BLaER1 (cell line): Measurements from ENCODE around the gene PNPLA2.

Experiments
- H3K27ac ChIP-seq: shearing (Covaris generic); formaldehyde crosslinking; 2 replicates; pipeline ENCODE4 v1.8.1; 2022
- H3K27me3 ChIP-seq: shearing (Covaris generic); formaldehyde crosslinking; 2 replicates; pipeline ENCODE4 v1.8.1; 2022
- H3K36me3 ChIP-seq: shearing (Covaris generic); formaldehyde crosslinking; 2 replicates; pipeline ENCODE4 v1.8.1; 2022
- H3K4me1 ChIP-seq: shearing (Covaris generic); formaldehyde crosslinking; 2 replicates; pipeline ENCODE4 v1.8.1; 2022
- H3K4me2 ChIP-seq: shearing (Covaris generic); formaldehyde crosslinking; 2 replicates; pipeline ENCODE4 v1.8.1; 2022
- H3K4me3 ChIP-seq: shearing (Covaris generic); formaldehyde crosslinking; 2 replicates; pipeline ENCODE4 v1.8.1; 2022
- H3K9ac ChIP-seq: shearing (Covaris generic); formaldehyde crosslinking; 2 replicates; pipeline ENCODE4 v1.8.1; 2022
- H3K9me3 ChIP-seq: shearing (Covaris generic); formaldehyde crosslinking; 2 replicates; pipeline ENCODE4 v1.8.1; 2022
- H4K20me1 ChIP-seq: shearing (Covaris generic); formaldehyde crosslinking; 2 replicates; pipeline ENCODE4 v1.8.1; 2022
- Cebpa-rat ChIP-seq: shearing (Covaris generic); IDR thresholded peaks from 2 replicates; pipeline ENCODE4 v1.8.1; 2022

The PNPLA2 gene

DNA sequence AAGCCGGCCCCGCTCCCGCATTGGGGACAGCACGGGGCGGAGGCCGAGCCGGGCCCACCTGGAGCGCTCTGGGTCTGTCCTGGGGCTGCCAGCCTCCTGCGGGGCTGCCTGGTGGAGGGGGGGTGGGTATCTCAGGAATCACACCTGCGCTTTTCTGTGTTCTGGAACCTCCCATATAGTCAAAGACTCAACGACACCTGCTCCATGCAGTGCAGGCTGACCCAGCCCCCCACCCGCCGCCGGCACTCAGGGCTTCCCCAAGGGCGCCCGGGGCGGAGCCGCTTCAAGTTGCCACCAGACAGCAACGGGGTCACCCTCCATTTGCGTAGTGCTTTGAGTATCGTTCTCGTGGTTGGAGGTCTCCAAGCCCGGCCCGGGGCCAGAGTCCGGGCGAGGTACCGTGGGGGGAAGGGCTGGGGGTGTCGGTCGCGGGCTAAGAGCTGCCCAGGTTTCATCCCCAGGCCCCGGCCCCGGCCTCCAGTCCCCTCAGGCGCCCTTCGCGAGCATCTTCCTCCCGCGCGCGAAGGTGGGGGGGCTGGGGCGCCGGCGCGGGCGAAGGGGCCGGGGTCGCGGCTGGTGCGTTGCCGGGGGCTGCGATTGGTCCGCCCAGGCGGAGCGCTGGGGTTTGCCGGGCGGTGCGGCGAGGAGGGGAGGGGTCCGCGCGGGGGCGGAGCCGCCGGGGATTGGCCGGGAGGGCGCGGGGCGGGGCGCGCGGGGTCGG is 30.6 kb downstream of the PNPLA2 start:
- Histone ChIP-seq H3K9ac (peak overlapping the region; percentile 63), H3K27ac (0 out of 2 replicates have a peak overlapping the region, but pooled peaks have one; percentile 13), H3K27me3 (no peaks in the 10 kb centered on the region), H3K4me1 (peaks cover 88% of the 10 kb centered on the region), H3K4me2 (peak overlapping the region; percentile 98), H3K36me3 (no peaks in the 10 kb centered on the region), H3K4me3 (peak overlapping the region; percentile 72), H4K20me1 (peaks cover 82% of the 10 kb centered on the region), H3K9me3 (no peaks in the 10 kb centered on the region)
- TF ChIP-seq Cebpa-rat, result no peak

DNA sequence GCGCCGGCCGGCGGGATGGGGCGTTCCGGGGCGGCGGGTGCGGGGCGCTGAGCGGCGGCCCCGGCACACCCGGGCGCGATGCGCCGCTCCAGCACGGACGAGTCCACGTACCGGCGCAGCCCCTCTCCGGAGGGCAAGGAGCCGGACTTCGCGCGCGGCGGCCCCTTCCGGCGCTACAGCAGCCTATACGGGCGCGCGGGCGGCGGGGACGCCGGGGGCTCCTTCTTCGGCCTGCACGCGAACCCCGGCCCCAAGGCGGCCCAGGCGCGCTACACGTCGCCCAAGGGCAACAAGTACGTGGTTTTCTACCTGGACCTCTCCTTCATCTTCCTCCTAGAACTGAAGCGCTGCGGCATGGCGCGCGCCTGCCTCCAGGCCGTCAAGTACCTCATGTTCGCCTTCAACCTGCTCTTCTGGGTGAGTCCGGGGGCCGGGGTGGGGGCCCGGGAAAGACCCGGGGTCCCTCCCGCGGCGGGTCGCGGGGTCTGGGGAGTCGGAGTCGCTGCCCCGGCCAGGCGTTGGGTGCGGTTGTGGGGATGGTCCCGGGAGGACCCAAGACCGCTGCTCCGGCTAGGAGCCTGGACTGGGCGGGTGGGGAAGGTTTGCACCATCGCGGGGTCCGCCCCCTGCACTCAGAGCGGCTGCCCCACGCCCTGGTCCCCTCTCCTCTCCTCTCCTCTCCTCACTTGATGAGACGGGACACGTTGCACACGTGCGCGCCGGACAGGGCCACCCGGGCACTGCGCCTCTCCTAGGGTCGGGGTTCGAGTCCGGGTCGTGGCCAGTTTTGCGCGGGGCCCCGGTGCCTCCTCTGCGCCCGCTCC is 31.4 kb downstream of the PNPLA2 start:
- no peaks in the 10 kb centered on the region for H3K36me3 ChIP-seq
- H3K4me3 ChIP-seq, result peak overlapping the region; percentile 72
- no peak overlapping the region for H3K27ac ChIP-seq
- no peaks in the 10 kb centered on the region for H3K9me3 ChIP-seq
- TF ChIP-seq Cebpa-rat, result no peak
- H3K9ac ChIP-seq, result peak overlapping the region; percentile 61; the same call in 1 of the 2 replicates
- peak overlapping the region; percentile 98 for H3K4me2 ChIP-seq
- peaks cover 87% of the 10 kb centered on the region for H4K20me1 ChIP-seq
- H3K27me3 ChIP-seq, result no peaks in the 10 kb centered on the region
- H3K4me1 ChIP-seq, result peaks cover 88% of the 10 kb centered on the region

DNA sequence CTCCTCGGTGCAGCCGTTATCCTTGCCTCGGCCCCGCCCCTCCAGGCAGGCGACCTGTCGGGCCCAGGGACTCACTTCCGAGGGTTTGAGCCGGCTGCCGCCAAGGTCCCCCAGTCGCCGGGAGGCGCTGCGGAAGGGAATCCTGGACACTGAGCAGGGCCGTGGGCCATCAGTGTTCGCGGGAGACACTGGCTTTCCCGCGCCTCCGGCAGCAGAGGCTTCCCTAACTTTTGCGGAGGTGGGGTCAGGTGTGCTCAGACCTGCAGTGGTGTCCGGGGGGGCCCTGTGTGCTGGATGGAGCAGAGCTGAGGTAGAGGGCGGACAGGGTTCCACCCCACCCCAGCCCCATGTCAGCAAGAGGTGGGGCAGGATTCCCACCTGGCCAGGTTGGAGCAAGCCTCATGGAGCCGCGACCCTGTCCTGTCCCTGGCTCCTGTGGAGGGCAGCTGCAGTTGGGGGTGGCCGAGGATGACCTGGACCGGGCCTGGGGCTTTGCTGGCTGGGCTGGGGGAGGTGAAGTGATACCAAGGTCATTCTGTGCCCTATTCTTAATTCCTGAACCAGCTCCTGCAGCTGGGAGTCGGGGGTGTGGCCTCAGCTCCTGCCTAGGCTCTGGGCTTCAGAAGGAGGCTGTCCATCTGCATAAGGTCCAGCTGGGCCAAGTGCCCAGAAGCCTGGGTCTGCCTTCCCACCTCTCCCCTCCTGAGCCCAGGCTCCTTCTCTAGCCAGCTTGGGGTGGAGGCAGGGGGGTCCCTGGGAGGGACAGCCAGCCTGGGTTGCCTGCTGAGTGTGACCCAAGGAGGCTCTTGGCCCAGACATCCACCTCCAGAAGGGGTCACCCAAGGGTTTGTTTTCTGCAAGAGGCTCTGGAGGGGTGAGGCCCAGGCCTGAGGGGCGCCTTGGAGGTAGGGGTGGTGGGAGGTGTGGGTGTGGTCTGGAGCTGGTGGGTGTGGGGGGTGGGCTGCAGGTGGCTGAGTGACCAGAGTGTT is 32.4 kb downstream of the PNPLA2 start:
- no peak overlapping the region for H3K27ac ChIP-seq
- H3K9me3 ChIP-seq, result no peaks in the 10 kb centered on the region
- H3K9ac ChIP-seq, result no peak overlapping the region
- no peaks in the 10 kb centered on the region for H3K36me3 ChIP-seq
- peak overlapping the region; percentile 72; the same call in 1 of the 2 replicates for H3K4me3 ChIP-seq
- H4K20me1 ChIP-seq, result peaks cover 87% of the 10 kb centered on the region
- TF ChIP-seq Cebpa-rat, result no peak
- peak overlapping the region; percentile 98 for H3K4me2 ChIP-seq
- H3K27me3 ChIP-seq, result no peaks in the 10 kb centered on the region
- H3K4me1 ChIP-seq, result peaks cover 83% of the 10 kb centered on the region

DNA sequence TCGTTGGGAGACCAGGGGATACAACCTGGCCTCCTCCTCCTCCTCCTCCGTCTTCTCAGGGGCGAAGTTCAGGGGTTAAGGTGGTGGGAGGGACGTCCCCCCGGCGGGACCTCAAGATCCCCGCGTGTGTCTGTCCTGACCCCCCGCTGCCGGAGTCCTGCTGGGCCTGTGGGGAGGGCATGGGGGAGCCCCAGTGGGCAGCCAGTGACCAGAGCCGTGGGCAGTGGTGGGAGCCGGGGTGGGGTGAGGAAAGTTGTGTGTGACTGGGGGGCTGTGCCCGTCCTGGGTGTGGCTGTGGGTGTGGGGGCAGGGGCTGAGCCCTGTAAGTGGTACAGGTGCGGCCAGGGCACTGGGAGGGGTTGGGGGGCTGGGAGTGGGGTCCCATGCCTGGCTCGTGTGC is 34.0 kb downstream of the PNPLA2 start:
- H3K27ac ChIP-seq, result peak overlapping the region; percentile 35; the same call in 1 of the 2 replicates
- H3K9ac ChIP-seq, result no peak overlapping the region
- peaks cover 93% of the 10 kb centered on the region for H4K20me1 ChIP-seq
- no peaks in the 10 kb centered on the region for H3K36me3 ChIP-seq
- H3K9me3 ChIP-seq, result no peaks in the 10 kb centered on the region
- no peak overlapping the region for H3K4me3 ChIP-seq
- peaks cover 86% of the 10 kb centered on the region for H3K4me1 ChIP-seq
- peak overlapping the region; percentile 55 for H3K4me2 ChIP-seq
- H3K27me3 ChIP-seq, result no peaks in the 10 kb centered on the region
- TF ChIP-seq Cebpa-rat, result no peak

DNA sequence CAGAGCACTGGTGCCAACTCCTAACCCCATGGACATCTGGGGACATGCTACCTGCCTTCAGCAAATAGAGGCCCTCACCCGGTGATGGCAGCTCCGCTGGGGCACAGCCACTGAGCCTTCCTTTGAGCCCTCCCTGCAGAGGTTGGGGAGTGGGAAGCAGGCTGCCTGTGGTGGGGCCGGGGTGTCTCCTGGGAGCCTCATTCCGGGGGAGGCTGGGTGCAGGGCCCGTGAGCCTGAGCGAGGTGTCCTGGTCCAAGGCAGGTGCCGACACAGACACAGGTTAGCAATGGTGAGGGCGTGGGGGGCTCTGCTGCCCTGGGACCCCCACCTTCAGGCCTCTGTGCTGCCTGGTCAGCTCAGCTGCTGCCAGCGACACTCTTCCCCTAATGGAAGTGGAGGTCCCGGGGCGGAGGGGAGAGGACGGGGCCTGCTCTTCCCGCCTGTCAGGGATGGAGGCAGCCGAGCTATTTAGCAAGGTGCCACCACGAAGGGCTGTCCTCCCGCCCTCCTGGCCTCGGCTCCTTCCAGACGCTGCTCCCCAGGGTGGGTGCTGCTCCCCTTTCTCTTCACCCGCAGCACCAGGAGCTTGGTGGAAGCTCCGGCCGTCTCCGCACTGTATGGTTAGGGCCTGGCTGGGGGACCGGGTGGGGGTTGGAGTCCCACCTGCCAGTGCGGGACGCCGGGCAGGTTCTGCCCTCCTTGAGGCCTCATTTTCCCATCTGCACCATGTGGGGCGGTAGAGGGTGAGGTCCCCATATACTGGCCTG is 35.2 kb downstream of the PNPLA2 start:
- Histone ChIP-seq H3K4me2 (peak overlapping the region; percentile 55), H3K27me3 (no peaks in the 10 kb centered on the region), H3K36me3 (no peaks in the 10 kb centered on the region), H3K4me1 (peaks cover 81% of the 10 kb centered on the region), H3K9me3 (no peaks in the 10 kb centered on the region), H3K27ac (0 out of 2 replicates have a peak overlapping the region, but pooled peaks have one; percentile 38), H4K20me1 (peaks cover 89% of the 10 kb centered on the region), H3K4me3 (no peak overlapping the region), H3K9ac (0 out of 2 replicates have a peak overlapping the region, but pooled peaks have one; percentile 29)
- TF ChIP-seq Cebpa-rat, result no peak

DNA sequence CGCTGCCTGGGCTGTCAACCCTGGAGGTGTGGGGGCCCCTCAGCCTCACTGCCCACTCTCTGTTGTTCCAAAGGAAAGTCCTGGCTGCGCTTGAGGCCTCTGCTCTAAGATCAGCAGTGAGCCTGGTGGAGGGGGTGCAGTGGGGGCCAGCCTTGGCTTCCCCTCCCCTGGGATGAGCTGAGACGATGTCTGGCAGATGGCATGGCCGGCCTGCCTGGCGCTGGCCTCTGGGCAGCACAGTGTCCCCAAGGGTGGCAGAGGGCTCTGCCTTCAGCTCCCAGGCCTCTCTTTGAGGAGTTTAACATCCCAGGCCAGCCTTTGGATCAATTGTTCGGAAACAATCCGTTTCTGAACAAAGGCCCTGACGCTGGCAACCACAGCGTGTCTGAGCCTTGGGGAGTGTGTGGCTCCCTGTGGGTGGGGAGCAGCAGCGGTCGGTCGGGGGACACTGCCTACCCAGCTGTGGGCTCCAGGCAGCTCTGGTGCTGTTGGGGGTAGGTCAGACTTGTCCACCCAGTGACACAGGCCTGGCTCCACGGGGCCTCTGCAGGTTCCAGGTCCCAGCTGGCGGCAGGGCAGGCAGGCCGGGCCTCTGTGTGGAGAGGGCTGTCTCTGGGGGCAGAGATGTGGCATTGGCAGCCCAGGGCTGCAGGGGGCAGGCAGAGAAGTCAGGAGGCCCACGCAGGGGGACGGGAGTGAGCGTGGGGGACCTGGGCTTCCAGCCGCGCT is 36.1 kb downstream of the PNPLA2 start:
- H3K27me3 ChIP-seq, result no peaks in the 10 kb centered on the region
- no peaks in the 10 kb centered on the region for H3K36me3 ChIP-seq
- peak overlapping the region; percentile 38; the same call in 1 of the 2 replicates for H3K27ac ChIP-seq
- peak overlapping the region; percentile 55 for H3K4me2 ChIP-seq
- peaks cover 92% of the 10 kb centered on the region for H4K20me1 ChIP-seq
- H3K4me3 ChIP-seq, result no peak overlapping the region
- peaks cover 86% of the 10 kb centered on the region for H3K4me1 ChIP-seq
- TF ChIP-seq Cebpa-rat, result no peak
- no peaks in the 10 kb centered on the region for H3K9me3 ChIP-seq
- peak overlapping the region; percentile 29; the same call in 1 of the 2 replicates for H3K9ac ChIP-seq

DNA sequence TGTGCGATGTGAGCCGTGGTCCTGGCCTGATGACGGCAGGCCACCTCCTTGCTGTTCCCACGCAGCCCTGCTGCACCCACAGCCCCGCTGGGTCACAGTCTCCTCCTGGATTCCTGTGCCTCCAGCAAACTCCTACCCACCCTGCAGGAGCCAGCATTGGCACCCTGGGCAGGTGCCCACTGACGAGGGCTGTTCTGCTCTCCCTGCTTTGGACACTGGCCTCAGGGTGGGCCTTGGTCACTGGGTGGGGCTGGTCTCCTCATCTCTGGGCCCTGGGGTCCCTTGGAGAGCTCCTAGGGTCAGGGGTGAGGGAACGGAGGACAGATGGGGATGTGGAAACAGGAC is 36.6 kb downstream of the PNPLA2 start:
- Histone ChIP-seq H3K27me3 (no peaks in the 10 kb centered on the region), H3K9ac (no peak overlapping the region), H3K27ac (no peak overlapping the region), H3K4me1 (peaks cover 86% of the 10 kb centered on the region), H4K20me1 (peaks cover 92% of the 10 kb centered on the region), H3K36me3 (no peaks in the 10 kb centered on the region), H3K9me3 (no peaks in the 10 kb centered on the region), H3K4me3 (no peak overlapping the region), H3K4me2 (no peak overlapping the region)
- TF ChIP-seq Cebpa-rat, result no peak

DNA sequence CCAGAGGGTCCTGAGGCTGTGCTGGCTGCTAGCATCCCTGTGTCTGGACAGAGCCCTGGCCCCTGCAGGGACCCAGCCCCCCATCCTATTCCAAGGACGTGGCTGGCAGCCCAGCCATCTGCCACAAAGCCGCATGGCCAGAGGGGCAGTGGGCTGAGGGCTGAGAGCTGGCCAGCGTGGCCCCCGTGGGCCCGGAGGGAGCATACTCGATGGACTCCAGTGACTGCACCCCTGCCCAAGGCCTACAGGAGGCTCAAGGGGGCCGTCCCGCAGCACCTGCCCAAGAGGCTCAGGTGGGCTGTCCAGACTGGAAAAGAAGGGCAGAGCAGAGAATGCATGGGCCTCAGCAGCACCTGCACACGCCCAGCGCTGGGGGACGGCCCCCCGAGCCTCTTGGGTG is 37.1 kb downstream of the PNPLA2 start:
- Histone ChIP-seq H3K9ac (no peak overlapping the region), H3K4me2 (peak overlapping the region; percentile 65; the same call in 1 of the 2 replicates), H3K9me3 (no peaks in the 10 kb centered on the region), H3K4me3 (no peak overlapping the region), H3K27me3 (no peaks in the 10 kb centered on the region), H3K4me1 (peaks cover 86% of the 10 kb centered on the region), H4K20me1 (peaks cover 92% of the 10 kb centered on the region), H3K27ac (no peak overlapping the region), H3K36me3 (no peaks in the 10 kb centered on the region)
- TF ChIP-seq Cebpa-rat, result no peak
